IMR-90 (cell line): ENCODE measurements around the gene PHF20. TPM values are rescaled to one million over a fixed set of nuclear protein-coding genes. Genes with fewer than 3 reads are reported as not detected.

Experiments
- ATAC-seq: fragments of 200-7000 bp; cut with Tn5 transposase; 2 replicates; pipeline ENCODE4 v1.9.1; 2020; ENCODE audit warnings: low read depth, mild to moderate bottlenecking, moderate library complexity
- BruUV-seq: library from RNA; stranded (reverse); fragments of 400-500 nt; replicated peaks from 2 replicates; lab custom pipeline; 2021; lab: Mats Ljungman, UMichigan
- CTCF ChIA-PET: fragments of 300-600 bp; formaldehyde crosslinking; extraction: SDS; loops from one replicate; lab custom pipeline; 2021; ENCODE audit warnings: antibody characterized with exemption; lab: Yijun Ruan, JAX
- POLR2A ChIA-PET: fragments of 300-600 bp; sonication (Branson Sonifier 250); formaldehyde crosslinking; loops from one replicate; lab custom pipeline; 2022; ENCODE audit warnings: antibody characterized with exemption; ENCODE audit not compliant: unreplicated experiment; lab: Charles Lee
- DNase-seq: peaks from one replicate; pipeline ENCODE4 v3.0.0; 2013
- H2AFZ ChIP-seq: replicated peaks from 2 replicates; pipeline ENCODE3; 2013; ENCODE audit warnings: low read length, mild to moderate bottlenecking; ENCODE audit not compliant: poor library complexity
- H2AK5ac ChIP-seq: 2 replicates; pipeline ENCODE4 v1.6.1; 2013; ENCODE audit warnings: low read depth, low read length, inconsistent platforms
- H2AK9ac ChIP-seq: replicated peaks from 2 replicates; pipeline ENCODE3; 2013; ENCODE audit warnings: mild to moderate bottlenecking, low read depth, low read length, moderate library complexity; ENCODE audit not compliant: poor library complexity
- H2BK120ac ChIP-seq: 2 replicates; pipeline ENCODE4 v1.6.1; 2013; ENCODE audit warnings: low read depth, low read length, inconsistent platforms
- H2BK15ac ChIP-seq: 3 replicates; pipeline ENCODE4 v1.6.1; 2013; ENCODE audit warnings: low read depth, low read length, inconsistent platforms
- H2BK20ac ChIP-seq: 2 replicates; pipeline ENCODE4 v1.6.1; 2013; ENCODE audit warnings: low read depth, mild to moderate bottlenecking, inconsistent platforms, low read length, moderate library complexity
- H2BK5ac ChIP-seq: 2 replicates; pipeline ENCODE4 v1.6.1; 2013; ENCODE audit warnings: mild to moderate bottlenecking, low read depth, low read length, inconsistent platforms; ENCODE audit not compliant: poor library complexity, severe bottlenecking
- H3K14ac ChIP-seq: replicated peaks from 2 replicates; pipeline ENCODE4 v1.6.1; 2013; ENCODE audit warnings: low read depth, low read length, inconsistent platforms
- H3K18ac ChIP-seq: 2 replicates; pipeline ENCODE4 v1.6.1; 2013; ENCODE audit warnings: low read depth, low read length, control low read depth
- H3K23ac ChIP-seq: 2 replicates; pipeline ENCODE4 v1.6.1; 2013; ENCODE audit warnings: low read depth, low read length, inconsistent platforms
- H3K27ac ChIP-seq: 2 replicates; pipeline ENCODE4 v1.5.1; 2013; ENCODE audit warnings: mild to moderate bottlenecking, control low read depth, low read length; ENCODE audit not compliant: insufficient read depth
- H3K27me3 ChIP-seq: 2 replicates; pipeline ENCODE4 v1.6.1; 2013; ENCODE audit warnings: low read length; ENCODE audit not compliant: control insufficient read depth, insufficient read depth
- H3K36me3 ChIP-seq: 2 replicates; pipeline ENCODE4 v1.6.1; 2013; ENCODE audit warnings: low read length, mixed read lengths; ENCODE audit not compliant: control insufficient read depth, insufficient read depth
- H3K4ac ChIP-seq: 2 replicates; pipeline ENCODE4 v1.6.1; 2013; ENCODE audit warnings: low read depth, low read length, inconsistent platforms
- H3K4me1 ChIP-seq: 2 replicates; pipeline ENCODE4 v1.6.1; 2013; ENCODE audit warnings: low read length, mixed read lengths; ENCODE audit not compliant: control insufficient read depth, insufficient read depth
- H3K4me2 ChIP-seq: 2 replicates; pipeline ENCODE4 v1.6.1; 2013; ENCODE audit warnings: low read depth, mild to moderate bottlenecking, control low read depth, low read length, moderate library complexity
- H3K4me3 ChIP-seq: 2 replicates; pipeline ENCODE4 v1.5.1; 2013; ENCODE audit warnings: low read depth, mild to moderate bottlenecking, control low read depth, low read length, moderate library complexity; ENCODE audit not compliant: insufficient read depth
- H3K56ac ChIP-seq: 2 replicates; pipeline ENCODE4 v1.6.1; 2013; ENCODE audit warnings: low read length, inconsistent platforms; ENCODE audit not compliant: insufficient read depth; ENCODE audit errors: extremely low read depth
- H3K79me1 ChIP-seq, 2 experiments: 2 replicates each; pipeline ENCODE4 v1.6.1; 2013; ENCODE audit warnings: low read length in 2 of 2, inconsistent platforms in 1 of 2, low read depth in 1 of 2
- H3K9ac ChIP-seq: 2 replicates; pipeline ENCODE4 v1.6.1; 2013; ENCODE audit warnings: low read depth, low read length, control low read depth
- H3K9me1 ChIP-seq: 2 replicates; pipeline ENCODE4 v1.6.1; 2013; ENCODE audit warnings: low read length, inconsistent platforms; ENCODE audit not compliant: insufficient read depth
- H3K9me3 ChIP-seq: 2 replicates; pipeline ENCODE4 v1.6.1; 2013; ENCODE audit warnings: low read length; ENCODE audit not compliant: control insufficient read depth, insufficient read depth
- H4K20me1 ChIP-seq: 2 replicates; pipeline ENCODE4 v1.6.1; 2013; ENCODE audit warnings: low read length, inconsistent platforms; ENCODE audit not compliant: insufficient read depth
- H4K5ac ChIP-seq: 2 replicates; pipeline ENCODE4 v1.6.1; 2013; ENCODE audit warnings: mild to moderate bottlenecking, low read depth, low read length, control low read depth
- H4K8ac ChIP-seq, 2 experiments: 2 replicates each; pipeline ENCODE4 v1.6.1; 2013; ENCODE audit warnings: low read depth in 2 of 2, low read length in 2 of 2, control low read depth in 1 of 2, inconsistent platforms in 1 of 2
- H4K91ac ChIP-seq: 2 replicates; pipeline ENCODE4 v1.6.1; 2013; ENCODE audit warnings: low read depth, low read length, inconsistent platforms; ENCODE audit not compliant: insufficient read depth
- CEBPB ChIP-seq: IDR thresholded peaks from 2 replicates; pipeline ENCODE4 v1.6.1; 2012; ENCODE audit warnings: low read depth, low read length, improper control_type of control experiment
- WGBS, 2 experiments: methylation state at CpG; one replicate each; pipeline versions ENCODE4 v1.1.5 to v1.1.7; 2013; ENCODE audit warnings: missing lambda C conversion rate in 2 of 2; ENCODE audit not compliant: insufficient read length in 1 of 2; ENCODE audit errors: extremely low coverage in 2 of 2; 5-methylcytosine and 5-hydroxymethylcytosine counted together
- dilution Hi-C: fragments of 300-500 bp; cut with HindIII; formaldehyde crosslinking; loops from one replicate; pipeline ENCODE4 v1.14.3; 2018; ENCODE audit warnings: low sequenced_read_pairs; ENCODE audit not compliant: unreplicated experiment
- in situ Hi-C: fragments of 300-500 bp; cut with MboI; formaldehyde crosslinking; loops from 3 replicates; pipeline ENCODE4 v1.14.3; 2019; ENCODE audit warnings: low sequenced_read_pairs, inconsistent platforms, mixed read lengths
- intact Hi-C: fragments of 100-400 bp; cut with micrococcal nuclease; formaldehyde crosslinking; loops from 2 replicates; pipeline ENCODE4 v1.10.0; 2022
- polyA plus RNA-seq, 3 experiments: library from polyadenylated mRNA; depleted of rRNA; stranded (reverse); fragments of >200 nt; gene quantifications; 2 replicates each; pipeline ENCODE4 v1.2.3, GENCODE V29; 2012; ENCODE audit warnings: low replicate concordance in 1 of 3
- total RNA-seq: library from RNA; depleted of rRNA; stranded (reverse); fragments of >200 nt; gene quantifications from 2 replicates; pipeline ENCODE4 v1.2.3, GENCODE V29; 2012

PHF20 gene
- total and polyA plus RNA-seq, 2 of the 4 experiments (the other 2 are of a cell fraction) = 22.0 to 22.5 TPM

DNA sequence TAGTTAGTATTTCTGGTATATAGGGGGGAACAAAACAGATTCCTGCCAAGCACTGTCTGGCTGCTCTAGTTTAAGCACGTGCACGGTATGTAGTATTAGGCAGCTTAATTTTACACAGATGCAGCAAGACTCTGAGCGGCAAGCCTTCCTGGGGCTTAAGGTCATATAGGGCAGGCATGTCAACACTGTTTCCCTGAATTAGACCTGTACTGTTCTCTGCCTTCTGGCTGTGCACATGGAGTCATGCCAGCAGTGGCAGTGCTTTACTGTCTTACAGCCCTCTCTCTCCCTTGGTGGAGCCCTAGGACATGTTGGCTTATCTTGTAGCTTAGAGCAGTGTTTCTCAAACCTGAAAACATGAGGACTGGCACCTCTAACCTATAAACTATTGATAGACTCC, 56.6 kb downstream of the PHF20 start:
- H3K27me3 ChIP-seq = no peaks in the 10 kb centered on the region
- H4K20me1 ChIP-seq = peaks cover 6% of the 10 kb centered on the region; the same call in 1 of the 2 replicates
- H2BK15ac ChIP-seq = no peak overlapping the region
- H3K4me2 ChIP-seq = no peak overlapping the region
- intact Hi-C loops = no loop called here
- no peak for TF ChIP-seq CEBPB
- peak overlapping the region; percentile 43; the same call in 1 of the 2 replicates for H3K23ac ChIP-seq
- in situ Hi-C loops = no loop called here
- H2BK20ac ChIP-seq = no peak overlapping the region
- POLR2A ChIA-PET = no interaction called here
- no peak overlapping the region for H3K9ac ChIP-seq
- H2AK5ac ChIP-seq = no peak overlapping the region
- H3K18ac ChIP-seq = no peak overlapping the region
- peaks cover 30 to 81% of the 10 kb centered on the region in 2 experiments for H3K79me1 ChIP-seq
- no TSS peak for BruUV-seq
- H3K14ac ChIP-seq = no peak overlapping the region
- peaks cover 11% of the 10 kb centered on the region for H3K9me1 ChIP-seq
- dilution Hi-C loops = no loop called here
- no peak for ATAC-seq
- CTCF ChIA-PET = no interaction called here
- H3K9me3 ChIP-seq = no peaks in the 10 kb centered on the region
- no peak overlapping the region for H3K4me3 ChIP-seq
- H2BK120ac ChIP-seq = no peak overlapping the region
- no peak overlapping the region for H3K27ac ChIP-seq
- no peak overlapping the region for H2AFZ ChIP-seq
- no peak overlapping the region for H4K5ac ChIP-seq
- no peak overlapping the region for H4K91ac ChIP-seq
- H2AK9ac ChIP-seq = no peak overlapping the region
- no peak overlapping the region for H4K8ac ChIP-seq
- no peaks in the 10 kb centered on the region for H3K36me3 ChIP-seq
- no peak overlapping the region for H2BK5ac ChIP-seq
- no peak for DNase-seq
- no peak overlapping the region; the same call in 1 of the 2 replicates for H3K4ac ChIP-seq
- H3K56ac ChIP-seq = no peak overlapping the region
- peaks cover 4% of the 10 kb centered on the region for H3K4me1 ChIP-seq
- 91% methylated on average over 3 of the region's 3 CpGs; no CpG with 5 or more reads in 1 of the 2 experiments for WGBS, 2 experiments
